ENCODE results near the gene PRB2.

- TF ChIP-seq, protein P1, sequence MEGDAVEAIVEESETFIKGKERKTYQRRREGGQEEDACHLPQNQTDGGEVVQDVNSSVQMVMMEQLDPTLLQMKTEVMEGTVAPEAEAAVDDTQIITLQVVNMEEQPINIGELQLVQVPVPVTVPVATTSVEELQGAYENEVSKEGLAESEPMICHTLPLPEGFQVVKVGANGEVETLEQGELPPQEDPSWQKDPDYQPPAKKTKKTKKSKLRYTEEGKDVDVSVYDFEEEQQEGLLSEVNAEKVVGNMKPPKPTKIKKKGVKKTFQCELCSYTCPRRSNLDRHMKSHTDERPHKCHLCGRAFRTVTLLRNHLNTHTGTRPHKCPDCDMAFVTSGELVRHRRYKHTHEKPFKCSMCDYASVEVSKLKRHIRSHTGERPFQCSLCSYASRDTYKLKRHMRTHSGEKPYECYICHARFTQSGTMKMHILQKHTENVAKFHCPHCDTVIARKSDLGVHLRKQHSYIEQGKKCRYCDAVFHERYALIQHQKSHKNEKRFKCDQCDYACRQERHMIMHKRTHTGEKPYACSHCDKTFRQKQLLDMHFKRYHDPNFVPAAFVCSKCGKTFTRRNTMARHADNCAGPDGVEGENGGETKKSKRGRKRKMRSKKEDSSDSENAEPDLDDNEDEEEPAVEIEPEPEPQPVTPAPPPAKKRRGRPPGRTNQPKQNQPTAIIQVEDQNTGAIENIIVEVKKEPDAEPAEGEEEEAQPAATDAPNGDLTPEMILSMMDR (IDR thresholded peaks at IDR 0.05 in 8 of 11, conservative IDR thresholded peaks at IDR 0.05 in 3 of 11), result no peak
- TF ChIP-seq POLR2A (IDR thresholded peaks at IDR 0.05), result no peak
Observed at GRCh38 chr12:11361151-11361550, 34.2 kb downstream of the PRB2 start.
